Astrocyte of the hippocampus (primary cell): ENCODE results near the gene CELA2B.
"Not testable (repeated sequence)": the region's sequence is repeated elsewhere in the genome, so short reads cannot be mapped to it uniquely, and the experiment has no call there.

Experiments
- DNase-seq: peaks from one replicate; pipeline ENCODE4 v3.0.0; 2011; ENCODE audit warnings: low read depth, low spot score

CELA2B gene

GRCh38 chr1:15468145-15468544 is 7.8 kb upstream of the CELA2B start:
- no peak for DNase-seq

GRCh38 chr1:15469361-15469760 is 6.5 kb upstream of the CELA2B start:
- DNase-seq = no peak

GRCh38 chr1:15469821-15470448 is 6.0 kb upstream of the CELA2B start:
- not testable (repeated sequence) for DNase-seq

- not testable (repeated sequence) for DNase-seq
Observed at GRCh38 chr1:15471067-15471466, 4.8 kb upstream of the CELA2B start.

GRCh38 chr1:15471723-15472122 is 4.2 kb upstream of the CELA2B start:
- DNase-seq = not testable (repeated sequence)

GRCh38 chr1:15472587-15472986 is 3.3 kb upstream of the CELA2B start:
- DNase-seq = no peak

GRCh38 chr1:15476927-15477326 is 1.0 kb downstream of the CELA2B start:
- no peak for DNase-seq

GRCh38 chr1:15477646-15478212 is 1.8 kb downstream of the CELA2B start:
- no peak for DNase-seq

- no peak for DNase-seq
Observed at GRCh38 chr1:15479654-15480347, 3.9 kb downstream of the CELA2B start.

- not testable (repeated sequence) for DNase-seq
Observed at GRCh38 chr1:15482455-15482854, 6.6 kb downstream of the CELA2B start.

GRCh38 chr1:15482983-15483543 is 7.2 kb downstream of the CELA2B start:
- not testable (repeated sequence) for DNase-seq

GRCh38 chr1:15483971-15484370 is 8.1 kb downstream of the CELA2B start:
- no peak for DNase-seq

GRCh38 chr1:15484443-15484842 is 8.5 kb downstream of the CELA2B start:
- DNase-seq = not testable (repeated sequence)

- no peak for DNase-seq
Observed at GRCh38 chr1:15485636-15486035, 9.7 kb downstream of the CELA2B start.

- not testable (repeated sequence) for DNase-seq
Observed at GRCh38 chr1:15486844-15487610, 11.1 kb downstream of the CELA2B start.

GRCh38 chr1:15488371-15488770 is 12.5 kb downstream of the CELA2B start:
- DNase-seq = no peak

GRCh38 chr1:15489052-15489736 is 13.3 kb downstream of the CELA2B start:
- DNase-seq = no peak

GRCh38 chr1:15491010-15491409 is 15.1 kb downstream of the CELA2B start:
- DNase-seq = peak; percentile 10

GRCh38 chr1:15492596-15492995 is 16.7 kb downstream of the CELA2B start:
- DNase-seq = no peak

- DNase-seq = no peak
Observed at GRCh38 chr1:15493869-15494390, 18.0 kb downstream of the CELA2B start.
